H1 (cell line): ENCODE measurements around the gene AIG1. TPM values are rescaled to one million over a fixed set of nuclear protein-coding genes. Genes with fewer than 3 reads are reported as not detected.
"Not testable (repeated sequence)": the region's sequence is repeated elsewhere in the genome, so short reads cannot be mapped to it uniquely, and the experiment has no call there.

Source experiments
- CTCF ChIA-PET: fragments of 300-600 bp; sonication (Branson Sonifier 250); formaldehyde crosslinking; loops from one replicate; lab custom pipeline; 2021; ENCODE audit not compliant: partially characterized antibody; lab: Charles Lee
- POLR2A ChIA-PET: fragments of 300-600 bp; sonication (Branson Sonifier 250); formaldehyde crosslinking; loops from one replicate; lab custom pipeline; 2021; ENCODE audit warnings: inconsistent platforms; ENCODE audit not compliant: partially characterized antibody; lab: Charles Lee
- DNase-seq, 2 experiments: peaks; one replicate each; pipeline versions ENCODE4 v3.0.0 to v3.0.0-alpha.2; 2010 to 2022; ENCODE audit warnings: low spot score in 2 of 2, low read depth in 1 of 2, mixed read lengths in 1 of 2
- FAIRE-seq: peaks from 2 replicates; lab custom pipeline; 2011; peaks lifted over from hg19 to GRCh38; lab: Jason Lieb, UNC
- H2AFZ ChIP-seq: 2 replicates; pipeline ENCODE4 v1.8.1; 2012; ENCODE audit warnings: low read length, inconsistent platforms
- H2AK5ac ChIP-seq: 2 replicates; pipeline ENCODE4 v1.6.1; 2013; ENCODE audit warnings: low read depth, low read length
- H2BK120ac ChIP-seq: replicated peaks from 2 replicates; pipeline ENCODE3; 2013; ENCODE audit warnings: low read depth, low read length, inconsistent platforms
- H2BK12ac ChIP-seq: 2 replicates; pipeline ENCODE4 v1.6.1; 2013; ENCODE audit warnings: low read depth, low read length
- H2BK15ac ChIP-seq: 2 replicates; pipeline ENCODE4 v1.6.1; 2013; ENCODE audit warnings: low read length
- H2BK20ac ChIP-seq: 2 replicates; pipeline ENCODE4 v1.6.1; 2013; ENCODE audit warnings: low read length
- H2BK5ac ChIP-seq: 2 replicates; pipeline ENCODE4 v1.6.1; 2013; ENCODE audit warnings: low read depth, low read length
- H3K14ac ChIP-seq: 2 replicates; pipeline ENCODE4 v1.6.1; 2013; ENCODE audit warnings: inconsistent platforms; ENCODE audit not compliant: insufficient read length
- H3K18ac ChIP-seq: 2 replicates; pipeline ENCODE4 v1.6.1; 2013; ENCODE audit warnings: low read length; ENCODE audit errors: extremely low read depth
- H3K23ac ChIP-seq: 2 replicates; pipeline ENCODE4 v1.6.1; 2013; ENCODE audit warnings: inconsistent platforms; ENCODE audit not compliant: insufficient read length
- H3K23me2 ChIP-seq: 2 replicates; pipeline ENCODE4 v1.6.1; 2013; ENCODE audit warnings: low read depth, low read length
- H3K27ac ChIP-seq: 2 replicates; pipeline ENCODE4 v1.6.1; 2011; ENCODE audit warnings: low read depth, low read length, inconsistent platforms
- H3K27me3 ChIP-seq, 4 experiments: replicated peaks in 1 of 4; 1 replicate in 1 of 4; 2 replicates in 3 of 4; pipeline versions ENCODE4 v1.6.1 to v1.8.1; 2011 to 2013; ENCODE audit warnings: low read length in 3 of 4, mild to moderate bottlenecking in 3 of 4, inconsistent platforms in 2 of 4, mixed read lengths in 2 of 4, moderate library complexity in 1 of 4; ENCODE audit not compliant: control insufficient read depth in 3 of 4, insufficient read depth in 3 of 4; ENCODE audit errors: extremely low read depth in 1 of 4
- H3K36me3 ChIP-seq, 4 experiments: 2 replicates each; pipeline versions ENCODE4 v1.6.1 to v1.8.1; 2011 to 2013; ENCODE audit warnings: mild to moderate bottlenecking in 4 of 4, low read length in 3 of 4, moderate library complexity in 2 of 4, control low read depth in 1 of 4, inconsistent platforms in 1 of 4; ENCODE audit not compliant: insufficient read depth in 4 of 4, control insufficient read depth in 2 of 4
- H3K4ac ChIP-seq: replicated peaks from 2 replicates; pipeline ENCODE3; 2013; ENCODE audit warnings: low read length, low read depth, mixed read lengths, inconsistent platforms; ENCODE audit not compliant: insufficient read length
- H3K4me1 ChIP-seq, 4 experiments: replicated peaks in 1 of 4; 1 replicate in 1 of 4; 2 replicates in 3 of 4; pipeline versions ENCODE4 v1.6.1 to v1.8.1; 2011 to 2013; ENCODE audit warnings: low read length in 3 of 4, inconsistent platforms in 2 of 4, mixed read lengths in 1 of 4; ENCODE audit not compliant: insufficient read depth in 4 of 4, control insufficient read depth in 3 of 4
- H3K4me2 ChIP-seq, 2 experiments: 2 replicates each; pipeline versions ENCODE4 v1.6.1 to v1.8.1; 2011 to 2013; ENCODE audit warnings: low read depth in 2 of 2, low read length in 2 of 2, control low read depth in 1 of 2, inconsistent platforms in 1 of 2, mild to moderate bottlenecking in 1 of 2; ENCODE audit not compliant: insufficient read depth in 1 of 2
- H3K4me3 ChIP-seq, 4 experiments: fragments of 200-600, 300-600 bp in 1 of 4; sonication (generic), shearing (Covaris generic), sonication (Bioruptor Twin) in 1 of 4; 2 replicates each; pipeline versions ENCODE4 v1.5.1 to v1.8.1; 2011 to 2016; ENCODE audit warnings: low read length in 4 of 4, low read depth in 3 of 4, control low read depth in 2 of 4, inconsistent platforms in 2 of 4, mild to moderate bottlenecking in 2 of 4, mixed read lengths in 1 of 4, moderate library complexity in 1 of 4; ENCODE audit not compliant: insufficient read depth in 2 of 4; ENCODE audit errors: extremely low read depth in 1 of 4
- H3K56ac ChIP-seq: replicated peaks from 2 replicates; pipeline ENCODE3; 2013; ENCODE audit warnings: low read depth, mild to moderate bottlenecking, mixed read lengths, low read length, inconsistent platforms; ENCODE audit not compliant: insufficient read length
- H3K79me1 ChIP-seq: 2 replicates; pipeline ENCODE4 v1.6.1; 2013; ENCODE audit warnings: low read depth, low read length, control low read depth
- H3K79me2 ChIP-seq, 2 experiments: 2 replicates each; pipeline versions ENCODE4 v1.6.1 to v1.8.1; 2012 to 2013; ENCODE audit warnings: low read length in 2 of 2, mild to moderate bottlenecking in 2 of 2, inconsistent platforms in 1 of 2; ENCODE audit not compliant: insufficient read depth in 2 of 2, control insufficient read depth in 1 of 2
- H3K9ac ChIP-seq, 4 experiments: replicated peaks in 1 of 4; 1 replicate in 1 of 4; 2 replicates in 3 of 4; pipeline versions ENCODE4 v1.6.1 to v1.8.1; 2011 to 2013; ENCODE audit warnings: low read depth in 3 of 4, low read length in 3 of 4, control low read depth in 2 of 4, mild to moderate bottlenecking in 2 of 4, moderate library complexity in 2 of 4, inconsistent platforms in 1 of 4; ENCODE audit errors: extremely low read depth in 1 of 4
- H3K9me3 ChIP-seq, 2 experiments: 2 replicates each; pipeline versions ENCODE4 v1.6.1 to v1.8.1; 2012 to 2013; ENCODE audit warnings: mild to moderate bottlenecking in 2 of 2, moderate library complexity in 2 of 2, control low read depth in 1 of 2, inconsistent platforms in 1 of 2, low read depth in 1 of 2, low read length in 1 of 2, mixed read lengths in 1 of 2; ENCODE audit not compliant: insufficient read depth in 2 of 2
- H4K20me1 ChIP-seq, 2 experiments: replicated peaks in 1 of 2; 2 replicates each; pipeline versions ENCODE3 to v1.8.1; 2011 to 2013; ENCODE audit warnings: inconsistent platforms in 2 of 2, low read length in 2 of 2, mild to moderate bottlenecking in 1 of 2; ENCODE audit not compliant: insufficient read depth in 2 of 2, control insufficient read depth in 1 of 2
- H4K5ac ChIP-seq: 2 replicates; pipeline ENCODE4 v1.6.1; 2013; ENCODE audit warnings: low read length, low read depth, mixed read lengths, inconsistent platforms; ENCODE audit not compliant: insufficient read length
- H4K8ac ChIP-seq: 2 replicates; pipeline ENCODE4 v1.8.0; 2013; ENCODE audit warnings: mild to moderate bottlenecking, moderate library complexity, low read length, inconsistent platforms; ENCODE audit not compliant: insufficient read depth; ENCODE audit errors: extremely low read depth
- H4K91ac ChIP-seq: replicated peaks from 2 replicates; pipeline ENCODE3; 2013; ENCODE audit warnings: low read length, mixed read lengths, inconsistent platforms; ENCODE audit not compliant: insufficient read length
- WGBS, 2 experiments: shearing (Covaris generic) in 1 of 2; methylation state at CpG; one replicate each; pipeline versions ENCODE4 v1.1.6 to v1.1.7; 2013 to 2015; ENCODE audit warnings: low lambda C conversion rate in 2 of 2, mixed read lengths in 2 of 2, inconsistent platforms in 1 of 2, low coverage in 1 of 2, missing lambda C conversion rate in 1 of 2; ENCODE audit not compliant: insufficient replicate concordance in 2 of 2, insufficient coverage in 1 of 2, insufficient read length in 1 of 2; ENCODE audit errors: extremely low coverage in 1 of 2, missing lambda C conversion rate in 1 of 2; 5-methylcytosine and 5-hydroxymethylcytosine counted together
- polyA plus RNA-seq, 7 experiments: library from polyadenylated mRNA; depleted of rRNA in 3 of 7; stranded (reverse) in 5 of 7; unstranded in 2 of 7; fragments of >200 nt in 5 of 7; fragments of 200-250 nt in 2 of 7; gene quantifications; 1 replicate in 5 of 7; 2 replicates in 1 of 7; 4 replicates in 1 of 7; pipeline versions ENCODE4 v1.2.1 to v1.2.3, GENCODE V29; 2011 to 2013; ENCODE audit warnings: missing spikeins in 2 of 7, mixed read lengths in 2 of 7
- total RNA-seq: library from RNA; stranded (reverse); fragmentation: NEBNext Ultra II Directional; extraction: Animal tissue kit (Norgen Biotek cat#: 25700); gene quantifications from 2 replicates; pipeline ENCODE4 v1.2.1, GENCODE V29; 2021

The AIG1 gene
- total and polyA plus RNA-seq, 2 of the 8 experiments (the other 6 are each of a cell fraction or from before 2014, with no cell fraction given) = 56.6 to 58.4 TPM

DNA sequence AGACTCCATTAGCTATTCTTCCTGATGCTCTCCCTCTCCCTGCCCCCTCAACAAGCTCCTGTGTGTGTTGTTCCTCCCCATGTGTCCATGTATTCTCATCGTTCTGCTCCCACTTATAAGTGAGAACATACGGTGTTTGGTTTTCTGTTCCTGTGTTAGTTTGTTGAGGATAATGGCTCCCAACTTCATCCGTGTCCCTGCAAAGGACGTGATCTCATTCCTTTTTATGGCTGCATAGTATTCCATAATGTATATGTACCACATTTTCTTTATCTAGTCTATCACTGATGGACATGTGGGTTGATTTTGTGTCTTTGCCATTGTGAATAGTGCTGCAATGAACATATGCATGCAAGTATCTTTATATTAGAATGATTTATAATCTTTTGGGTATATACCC lies 16.3 kb upstream of the AIG1 start:
- not testable (repeated sequence) for H4K8ac ChIP-seq, H4K91ac ChIP-seq, H3K9ac ChIP-seq, H3K79me1 ChIP-seq, H2BK12ac ChIP-seq, H2BK5ac ChIP-seq, H3K79me2 ChIP-seq, H3K56ac ChIP-seq, H3K14ac ChIP-seq, H3K36me3 ChIP-seq, H4K5ac ChIP-seq, H2BK20ac ChIP-seq, H3K4ac ChIP-seq, H2AFZ ChIP-seq, H2BK120ac ChIP-seq, H4K20me1 ChIP-seq, H2BK15ac ChIP-seq, H3K23ac ChIP-seq, H3K27me3 ChIP-seq, FAIRE-seq, H3K23me2 ChIP-seq, H3K4me1 ChIP-seq, H3K27ac ChIP-seq, H2AK5ac ChIP-seq, H3K4me3 ChIP-seq, H3K4me2 ChIP-seq, DNase-seq, H3K18ac ChIP-seq
- ChIA-PET POLR2A (interaction anchor here (0.9 kb wide), 1 partner anchor 15 kb away, joined by 4 read pairs; no protein-coding TSS in a partner anchor), CTCF (interaction anchor here (1.0 kb wide), 1 partner anchor 15 kb away, joined by 3 read pairs; no protein-coding TSS in a partner anchor)
- peaks cover 6 to 15% of the 10 kb centered on the region in 2 experiments for H3K9me3 ChIP-seq
- WGBS, 2 experiments = 93% methylated on average over 4 of the region's 4 CpGs; no CpG with 5 or more reads in 1 of the 2 experiments
